Fibroblast of lung (primary cell): ENCODE data around the gene MTX2. TPM values are rescaled to one million over a fixed set of nuclear protein-coding genes. Genes with fewer than 3 reads are reported as not detected.

Source experiments
- DNase-seq, 2 donors: peaks; one replicate each; pipeline versions ENCODE4 v3.0.0 to v3.0.0-alpha.2; 2010; ENCODE audit warnings: low read depth in 2 of 2
- H2AFZ ChIP-seq: 2 replicates; pipeline ENCODE4 v1.5.1; 2012; ENCODE audit warnings: low read length, control low read depth, inconsistent platforms
- H3K27ac ChIP-seq: 2 replicates; pipeline ENCODE4 v1.5.1; 2011; ENCODE audit warnings: low read length, control low read depth; ENCODE audit not compliant: insufficient read depth
- H3K27me3 ChIP-seq: 2 replicates; pipeline ENCODE4 v1.5.1; 2011; ENCODE audit warnings: mild to moderate bottlenecking, low read length; ENCODE audit not compliant: control insufficient read depth, insufficient read depth
- H3K36me3 ChIP-seq: 2 replicates; pipeline ENCODE4 v1.5.1; 2011; ENCODE audit warnings: low read length; ENCODE audit not compliant: control insufficient read depth, insufficient read depth
- H3K4me1 ChIP-seq: 2 replicates; pipeline ENCODE4 v1.5.1; 2011; ENCODE audit warnings: low read length; ENCODE audit not compliant: control insufficient read depth, insufficient read depth; ENCODE audit errors: extremely low read depth
- H3K4me2 ChIP-seq: 2 replicates; pipeline ENCODE4 v1.5.1; 2011; ENCODE audit warnings: low read length, control low read depth; ENCODE audit not compliant: insufficient read depth; ENCODE audit errors: extremely low read depth
- H3K4me3 ChIP-seq, 4 experiments: fragments of 200-600 bp in 1 of 4; sonication (generic) in 1 of 4; replicated peaks in 1 of 4; 2 replicates each; pipeline ENCODE4 v1.5.1; 2011 to 2016; ENCODE audit warnings: low read length in 4 of 4, low read depth in 3 of 4, mild to moderate bottlenecking in 3 of 4, control low read depth in 2 of 4, inconsistent platforms in 1 of 4, mixed read lengths in 1 of 4; ENCODE audit not compliant: insufficient read depth in 1 of 4; ENCODE audit errors: control extremely low read depth in 1 of 4
- H3K79me2 ChIP-seq: 2 replicates; pipeline ENCODE4 v1.5.1; 2012; ENCODE audit warnings: mild to moderate bottlenecking, low read length, inconsistent platforms; ENCODE audit not compliant: control insufficient read depth, insufficient read depth
- H3K9ac ChIP-seq: 2 replicates; pipeline ENCODE4 v1.5.1; 2011; ENCODE audit warnings: mild to moderate bottlenecking, low read length, control low read depth; ENCODE audit not compliant: insufficient read depth
- H3K9me3 ChIP-seq: 2 replicates; pipeline ENCODE4 v1.5.1; 2012; ENCODE audit warnings: low read depth, low read length; ENCODE audit not compliant: control insufficient read depth, insufficient read depth
- H4K20me1 ChIP-seq: 2 replicates; pipeline ENCODE4 v1.5.1; 2011; ENCODE audit warnings: low read length; ENCODE audit not compliant: control insufficient read depth, insufficient read depth; ENCODE audit errors: extremely low read depth
- CTCF ChIP-seq, 2 donors: IDR thresholded peaks in 1 of 2; conservative IDR thresholded peaks in 1 of 2; 1 replicate in 1 of 2; 2 replicates in 1 of 2; pipeline ENCODE4 v1.5.1; 2011 to 2012; ENCODE audit warnings: low read length in 2 of 2, control low read depth in 1 of 2, inconsistent platforms in 1 of 2, low read depth in 1 of 2, mild to moderate bottlenecking in 1 of 2
- EZH2 ChIP-seq: IDR thresholded peaks from 2 replicates; pipeline ENCODE4 v1.5.1; 2012; ENCODE audit warnings: low read length, control low read depth, mild to moderate bottlenecking; ENCODE audit errors: missing control alignments
- polyA plus RNA-seq, 2 donors: library from polyadenylated mRNA; depleted of rRNA in 1 of 2; stranded (reverse) in 1 of 2; unstranded in 1 of 2; fragments of >200 nt; gene quantifications; 2 replicates each; pipeline ENCODE4 v1.2.1, GENCODE V29; 2011 to 2012; ENCODE audit warnings: missing spikeins in 1 of 2
- total RNA-seq: library from RNA; depleted of rRNA; stranded (reverse); fragments of >200 nt; gene quantifications from 2 replicates; pipeline ENCODE4 v1.2.1, GENCODE V29; 2014

The MTX2 gene
- total and polyA plus RNA-seq, 2 donors (not counting 1 experiment from before 2014, with no cell fraction given): 29.6 to 46.9 TPM

- no peaks in the 10 kb centered on the region for H3K9me3 ChIP-seq
- no peak overlapping the region for H3K27ac ChIP-seq
- no peak overlapping the region for H2AFZ ChIP-seq
- no peak overlapping the region for H3K4me2 ChIP-seq
- no peaks in the 10 kb centered on the region for H3K27me3 ChIP-seq
- H3K79me2 ChIP-seq: no peaks in the 10 kb centered on the region
- no peaks in the 10 kb centered on the region for H4K20me1 ChIP-seq
- H3K9ac ChIP-seq: no peak overlapping the region
- no peaks in the 10 kb centered on the region for H3K36me3 ChIP-seq
- no peak for DNase-seq
- no peak overlapping the region for H3K4me3 ChIP-seq
- no peak for TF ChIP-seq EZH2
- H3K4me1 ChIP-seq: no peaks in the 10 kb centered on the region
These were observed 114.7 kb downstream of the MTX2 start for GRCh38 chr2:176383836-176384442.

DNA sequence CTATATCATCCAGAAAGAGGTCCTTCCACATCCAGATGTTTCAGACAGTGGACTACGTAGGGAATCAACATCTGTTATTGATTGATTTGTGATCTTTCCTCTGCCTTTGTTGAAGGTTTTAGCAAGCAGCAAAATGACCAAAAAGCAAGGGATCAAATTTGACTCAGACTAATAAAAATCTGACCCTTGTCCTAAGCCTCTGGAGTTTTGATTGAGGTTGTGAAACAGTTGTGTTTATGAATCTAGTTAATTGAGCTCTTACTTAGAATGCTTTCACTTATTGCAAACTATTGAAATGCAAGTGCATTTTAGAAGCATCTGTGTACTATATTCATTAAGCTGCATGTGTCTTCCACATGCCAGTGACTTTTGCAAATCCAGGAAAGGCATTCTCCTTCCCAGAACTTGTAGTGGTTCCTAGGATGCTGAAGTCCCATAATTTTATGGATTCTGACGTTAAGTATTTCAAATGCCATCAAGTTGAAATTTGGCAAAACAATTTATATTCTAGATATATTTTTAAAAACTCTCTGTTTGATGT lies 116.0 kb downstream of the MTX2 start:
- no peaks in the 10 kb centered on the region for H3K27me3 ChIP-seq
- no peak overlapping the region for H3K27ac ChIP-seq
- DNase-seq: no peak
- no peak overlapping the region for H3K4me3 ChIP-seq
- H3K9me3 ChIP-seq: no peaks in the 10 kb centered on the region
- H3K36me3 ChIP-seq: no peaks in the 10 kb centered on the region
- no peaks in the 10 kb centered on the region for H4K20me1 ChIP-seq
- TF ChIP-seq CTCF (conservative IDR thresholded peaks at IDR 0.05 in 1 of 2, IDR thresholded peaks at IDR 0.05 in 1 of 2; ENCODE audit: low read depth in 1 of 2, low read length in 2 of 2): no peak
- no peak overlapping the region for H3K4me2 ChIP-seq
- no peak overlapping the region for H3K9ac ChIP-seq
- H3K4me1 ChIP-seq: no peaks in the 10 kb centered on the region
- H3K79me2 ChIP-seq: no peaks in the 10 kb centered on the region
- no peak overlapping the region for H2AFZ ChIP-seq

- H3K9me3 ChIP-seq: no peaks in the 10 kb centered on the region
- no peaks in the 10 kb centered on the region for H3K79me2 ChIP-seq
- no peaks in the 10 kb centered on the region for H3K27me3 ChIP-seq
- no peak overlapping the region for H3K4me2 ChIP-seq
- TF ChIP-seq EZH2: no peak
- no peak for TF ChIP-seq CTCF (conservative IDR thresholded peaks at IDR 0.05 in 1 of 2, IDR thresholded peaks at IDR 0.05 in 1 of 2; ENCODE audit: low read depth in 1 of 2, low read length in 2 of 2)
- no peaks in the 10 kb centered on the region for H3K4me1 ChIP-seq
- H3K27ac ChIP-seq: no peak overlapping the region
- no peaks in the 10 kb centered on the region for H3K36me3 ChIP-seq
- H3K4me3 ChIP-seq: no peak overlapping the region
- no peak for DNase-seq
- no peak overlapping the region for H3K9ac ChIP-seq
- H2AFZ ChIP-seq: no peak overlapping the region
- no peaks in the 10 kb centered on the region for H4K20me1 ChIP-seq
These were observed 116.6 kb downstream of the MTX2 start for GRCh38 chr2:176385838-176386237.

Other genes with a start within 250 kb of the MTX2 start
- not detected in 2 replicates for gene EVX2, start 185.5 kb upstream of the MTX2 start, total RNA-seq
- not detected in 2 replicates for gene EVX2, start 185.5 kb upstream of the MTX2 start, polyA plus RNA-seq
- gene HOXD13, start 176.7 kb upstream of the MTX2 start, total RNA-seq: not detected in 2 replicates
- not detected in 2 replicates for gene HOXD13, start 176.7 kb upstream of the MTX2 start, polyA plus RNA-seq
- not detected in 2 replicates for gene HOXD12, start 169.6 kb upstream of the MTX2 start, total RNA-seq
- not detected in 2 replicates for gene HOXD12, start 169.6 kb upstream of the MTX2 start, polyA plus RNA-seq
- not detected in 2 replicates for gene HOXD11, start 162.2 kb upstream of the MTX2 start, total RNA-seq
- gene HOXD11, start 162.2 kb upstream of the MTX2 start, polyA plus RNA-seq: not detected in 2 replicates
- gene HOXD10, start 152.7 kb upstream of the MTX2 start, total RNA-seq: not detected in 2 replicates
- not detected in 2 replicates for gene HOXD10, start 152.7 kb upstream of the MTX2 start, polyA plus RNA-seq
- gene HOXD9, start 146.7 kb upstream of the MTX2 start, total RNA-seq: not detected in 2 replicates
- not detected in 2 replicates for gene HOXD9, start 146.7 kb upstream of the MTX2 start, polyA plus RNA-seq
- not detected in 2 replicates for gene HOXD8, start 139.7 kb upstream of the MTX2 start, total RNA-seq
- 0.05 TPM in 1 of 2 replicates, not detected in the other for gene HOXD8, start 139.7 kb upstream of the MTX2 start, polyA plus RNA-seq
- gene HOXD4, start 117.9 kb upstream of the MTX2 start, total RNA-seq: not detected in 2 replicates
- gene HOXD4, start 117.9 kb upstream of the MTX2 start, polyA plus RNA-seq: not detected in 2 replicates
- not detected in 2 replicates for gene HOXD3, start 112.1 kb upstream of the MTX2 start, total RNA-seq
- not detected in 2 replicates for gene HOXD3, start 112.1 kb upstream of the MTX2 start, polyA plus RNA-seq
- not detected in 2 replicates for gene HOXD1, start 80.8 kb upstream of the MTX2 start, total RNA-seq
- not detected in 2 replicates for gene HOXD1, start 80.8 kb upstream of the MTX2 start, polyA plus RNA-seq